Activated CD4-positive, alpha-beta T cell treated with anti-CD3 and anti-CD28 coated beads, Interleukin-2, amount 10 ng/mL, durations not matched to agents 24 days and 14 days (primary cell): ENCODE measurements around the gene DCP1A. TPM values are rescaled to one million over a fixed set of nuclear protein-coding genes. Genes with fewer than 3 reads are reported as not detected.
A peak's percentile ranks its signal among the peaks of the same experiment; 100 is the strongest.

ENCODE experiments used
- DNase-seq: peaks from one replicate; pipeline ENCODE4 v3.0.0; 2022
- H3K27ac Mint-ChIP-seq: one replicate; pipeline ENCODE4 v1.8.0; 2022; ENCODE audit warnings: mild to moderate bottlenecking, mixed read lengths
- H3K27me3 Mint-ChIP-seq: one replicate; pipeline ENCODE4 v1.8.0; 2022; ENCODE audit warnings: mixed read lengths
- H3K36me3 Mint-ChIP-seq: one replicate; pipeline ENCODE4 v1.8.0; 2022; ENCODE audit warnings: low read depth, mild to moderate bottlenecking, mixed read lengths
- H3K4me1 Mint-ChIP-seq: one replicate; pipeline ENCODE4 v1.8.0; 2021; ENCODE audit warnings: mixed read lengths
- H3K4me3 Mint-ChIP-seq: one replicate; pipeline ENCODE4 v1.8.0; 2022; ENCODE audit warnings: mild to moderate bottlenecking, moderate library complexity, mixed read lengths
- H3K9me3 Mint-ChIP-seq: one replicate; pipeline ENCODE4 v1.8.0; 2021; ENCODE audit warnings: mixed read lengths
- intact Hi-C: fragments of 100-400 bp; cut with micrococcal nuclease; formaldehyde crosslinking; loops from one replicate; pipeline ENCODE4 v1.15.1; 2023
- total RNA-seq: library from RNA; stranded (reverse); gene quantifications from 2 replicates; pipeline ENCODE4 v1.2.3, GENCODE V29; 2022

DCP1A gene
- total RNA-seq, 1 donor from 2014 or later: 42.1 TPM

GRCh38 chr3:53243165-53243564, 104.2 kb downstream of the DCP1A start:
- peaks cover 20% of the 10 kb centered on the region for H3K4me1 Mint-ChIP-seq

GRCh38 chr3:53242642-53243041, 104.7 kb downstream of the DCP1A start:
- no peak for DNase-seq
- H3K27ac Mint-ChIP-seq: no peak overlapping the region
- no peak overlapping the region for H3K4me3 Mint-ChIP-seq
- intact Hi-C loops: no loop called here
- no peaks in the 10 kb centered on the region for H3K27me3 Mint-ChIP-seq
- peaks cover 16% of the 10 kb centered on the region for H3K4me1 Mint-ChIP-seq
- peaks cover 43% of the 10 kb centered on the region for H3K36me3 Mint-ChIP-seq
- H3K9me3 Mint-ChIP-seq: no peaks in the 10 kb centered on the region

More at GRCh38 chr3:53243165-53243564, 104.2 kb downstream of the DCP1A start:
- Mint-ChIP-seq H3K36me3 (peaks cover 42% of the 10 kb centered on the region), H3K9me3 (no peaks in the 10 kb centered on the region), H3K27ac (no peak overlapping the region), H3K4me3 (no peak overlapping the region), H3K27me3 (no peaks in the 10 kb centered on the region)
- intact Hi-C loops: no loop called here
- DNase-seq: no peak

DNA sequence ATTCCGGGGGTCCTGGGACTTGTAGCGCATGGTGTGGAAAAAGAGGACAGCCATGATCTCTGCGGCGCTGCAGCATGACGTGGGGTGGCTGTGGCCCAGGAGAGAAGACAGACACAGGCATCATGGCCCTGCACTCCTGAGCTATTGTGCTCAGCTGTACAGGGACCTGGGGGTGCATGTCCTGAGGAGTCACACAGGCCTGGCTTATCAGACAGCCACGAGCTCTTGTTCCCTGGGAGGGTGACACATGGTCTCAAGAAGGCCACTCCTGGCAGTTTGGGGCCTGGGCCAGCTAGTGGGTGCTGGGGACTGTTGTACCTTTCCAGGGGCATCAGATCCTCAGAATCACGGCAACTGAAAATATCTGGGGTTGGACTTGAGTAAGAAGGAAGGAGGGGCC, 105.2 kb downstream of the DCP1A start:
- Mint-ChIP-seq H3K4me1 (peaks cover 15% of the 10 kb centered on the region), H3K27ac (no peak overlapping the region)

GRCh38 chr3:53240989-53241972, 106.1 kb downstream of the DCP1A start:
- Mint-ChIP-seq H3K36me3 (peaks cover 43% of the 10 kb centered on the region), H3K9me3 (no peaks in the 10 kb centered on the region), H3K4me1 (peaks cover 18% of the 10 kb centered on the region), H3K4me3 (no peak overlapping the region), H3K27ac (no peak overlapping the region), H3K27me3 (no peaks in the 10 kb centered on the region)
- intact Hi-C loops: no loop called here
- DNase-seq: no peak

More for the DNA sequence above, 105.2 kb downstream of the DCP1A start:
- H3K9me3 Mint-ChIP-seq: no peaks in the 10 kb centered on the region
- H3K27me3 Mint-ChIP-seq: no peaks in the 10 kb centered on the region
- H3K4me3 Mint-ChIP-seq: no peak overlapping the region
- peaks cover 42% of the 10 kb centered on the region for H3K36me3 Mint-ChIP-seq
- DNase-seq: no peak
- intact Hi-C loops: no loop called here

- Mint-ChIP-seq H3K4me1 (peaks cover 19% of the 10 kb centered on the region), H3K36me3 (peaks cover 45% of the 10 kb centered on the region), H3K27ac (peak overlapping the region; percentile 41), H3K4me3 (no peak overlapping the region), H3K9me3 (no peaks in the 10 kb centered on the region), H3K27me3 (no peaks in the 10 kb centered on the region)
- no peak for DNase-seq
- intact Hi-C loops: no loop called here
Observed at GRCh38 chr3:53239800-53240199, 107.5 kb downstream of the DCP1A start.

DNA sequence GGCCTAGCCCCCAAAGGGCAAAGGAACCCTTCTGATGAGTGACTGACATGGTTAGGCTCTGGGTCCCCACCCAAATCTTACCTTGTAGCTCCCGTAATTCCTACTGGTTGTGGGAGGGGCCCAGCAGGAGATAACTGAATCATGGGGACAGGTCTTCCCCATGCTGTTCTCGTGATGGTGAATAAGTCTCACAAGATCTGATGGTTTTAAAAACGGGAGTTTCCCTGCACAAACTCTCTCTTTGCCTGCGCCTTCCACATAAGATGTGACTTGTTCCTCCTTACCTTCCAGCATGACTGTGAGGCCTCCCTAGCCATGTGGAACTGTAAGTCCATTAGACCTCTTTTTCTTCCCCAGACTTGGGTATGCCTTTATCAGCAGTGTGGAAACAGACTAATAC, 108.5 kb downstream of the DCP1A start:
- no peak for DNase-seq
- H3K4me3 Mint-ChIP-seq: no peak overlapping the region
- peaks cover 17% of the 10 kb centered on the region for H3K4me1 Mint-ChIP-seq
- peak overlapping the region; percentile 45 for H3K27ac Mint-ChIP-seq
- H3K36me3 Mint-ChIP-seq: peaks cover 50% of the 10 kb centered on the region
- intact Hi-C loops: no loop called here
- H3K27me3 Mint-ChIP-seq: no peaks in the 10 kb centered on the region
- H3K9me3 Mint-ChIP-seq: no peaks in the 10 kb centered on the region

- intact Hi-C loops: no loop called here
- Mint-ChIP-seq H3K9me3 (no peaks in the 10 kb centered on the region), H3K4me1 (peaks cover 12% of the 10 kb centered on the region), H3K36me3 (peaks cover 53% of the 10 kb centered on the region), H3K27ac (no peak overlapping the region), H3K27me3 (no peaks in the 10 kb centered on the region), H3K4me3 (no peak overlapping the region)
- DNase-seq: no peak
Observed at GRCh38 chr3:53238051-53238850, 109.1 kb downstream of the DCP1A start.

DNA sequence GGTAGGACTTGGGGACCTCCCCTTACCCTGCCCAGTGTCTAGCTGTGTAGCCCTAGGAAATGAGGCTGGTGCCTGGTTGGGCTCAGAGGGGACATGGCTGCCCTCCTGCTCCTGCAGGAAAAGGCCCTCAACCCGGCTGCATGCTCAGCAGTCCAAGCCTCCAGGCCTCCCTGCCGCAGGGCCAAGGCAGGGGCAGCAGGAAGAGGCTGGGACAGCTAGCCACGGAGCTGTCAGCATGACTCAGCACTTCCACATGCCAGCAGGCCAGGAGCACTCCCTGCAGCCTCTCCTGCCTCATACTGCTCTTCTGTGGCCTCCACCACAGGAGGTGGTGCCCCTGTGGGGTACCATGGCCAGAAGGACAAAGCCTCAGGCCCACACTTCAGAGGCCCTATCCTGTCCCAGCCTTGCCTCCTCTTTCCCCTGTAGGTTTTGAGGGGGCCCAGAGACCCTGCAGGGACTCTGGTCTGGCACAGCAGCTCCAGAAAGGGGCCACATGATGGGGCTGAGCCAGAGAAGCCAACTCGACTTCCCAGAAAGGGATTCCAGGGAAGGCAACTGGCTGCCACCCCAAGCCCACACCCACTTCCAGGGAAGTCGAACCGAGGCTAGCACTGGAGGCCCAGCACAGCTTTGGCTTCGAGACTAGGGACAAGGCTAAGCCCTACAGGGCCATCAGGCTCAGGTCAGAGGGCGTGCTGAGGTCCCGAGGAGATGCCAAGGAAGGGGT, 111.1 kb downstream of the DCP1A start:
- H3K36me3 Mint-ChIP-seq: peaks cover 59% of the 10 kb centered on the region
- no peaks in the 10 kb centered on the region for H3K9me3 Mint-ChIP-seq
- no peak for DNase-seq
- H3K27ac Mint-ChIP-seq: peak overlapping the region; percentile 23
- intact Hi-C loops: no loop called here
- peaks cover 10% of the 10 kb centered on the region for H3K4me1 Mint-ChIP-seq
- H3K27me3 Mint-ChIP-seq: no peaks in the 10 kb centered on the region
- no peak overlapping the region for H3K4me3 Mint-ChIP-seq

DNA sequence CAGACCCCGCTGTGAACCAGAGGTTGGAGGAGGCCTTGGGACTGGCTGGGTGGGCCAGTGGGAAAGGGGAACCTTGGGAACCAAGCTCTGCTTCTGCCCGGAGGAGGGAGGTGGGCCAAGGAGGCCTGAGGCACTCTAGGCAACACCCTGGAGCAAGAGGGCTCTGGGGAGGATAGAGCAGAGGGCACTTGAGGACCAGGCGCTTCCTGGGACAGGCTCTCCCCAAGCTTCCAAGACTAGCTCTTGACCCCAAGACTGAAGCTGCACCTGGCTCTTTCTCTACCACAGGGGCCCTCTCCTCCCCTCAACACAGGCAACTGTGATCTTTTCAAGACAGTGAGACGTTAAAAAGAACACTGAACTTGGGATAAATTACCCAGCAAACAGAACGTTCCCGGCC, 111.8 kb downstream of the DCP1A start:
- Mint-ChIP-seq H3K4me1 (peaks cover 10% of the 10 kb centered on the region), H3K9me3 (no peaks in the 10 kb centered on the region), H3K4me3 (no peak overlapping the region), H3K36me3 (peaks cover 61% of the 10 kb centered on the region), H3K27me3 (no peaks in the 10 kb centered on the region), H3K27ac (peak overlapping the region; percentile 72)
- intact Hi-C loops: no loop called here
- DNase-seq: no peak

DNA sequence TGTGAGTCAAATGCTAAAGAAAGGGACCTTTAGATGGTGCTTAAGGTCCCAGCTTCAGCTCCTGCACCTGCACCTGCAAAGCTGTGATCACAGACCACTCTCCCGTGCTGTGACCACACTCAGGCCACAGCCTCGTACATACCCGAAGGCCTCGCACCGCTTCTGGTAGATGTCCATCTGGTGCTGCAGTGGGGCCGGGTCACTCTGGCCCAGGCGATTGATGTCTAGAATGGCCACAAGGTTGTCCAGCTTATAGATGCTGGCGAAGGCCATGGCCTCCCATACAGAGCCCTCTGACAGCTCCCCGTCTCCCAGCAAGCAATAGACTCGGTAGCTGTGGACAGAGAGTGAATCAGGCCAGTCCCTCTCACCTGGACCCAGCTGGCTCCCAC, 112.5 kb downstream of the DCP1A start:
- intact Hi-C loops: no loop called here
- Mint-ChIP-seq H3K9me3 (no peaks in the 10 kb centered on the region), H3K4me1 (peaks cover 10% of the 10 kb centered on the region), H3K27ac (no peak overlapping the region), H3K36me3 (peaks cover 58% of the 10 kb centered on the region), H3K4me3 (no peak overlapping the region), H3K27me3 (no peaks in the 10 kb centered on the region)
- no peak for DNase-seq

- Mint-ChIP-seq H3K36me3 (peaks cover 56% of the 10 kb centered on the region), H3K27me3 (no peaks in the 10 kb centered on the region), H3K4me1 (peaks cover 10% of the 10 kb centered on the region), H3K4me3 (no peak overlapping the region), H3K27ac (peak overlapping the region; percentile 53), H3K9me3 (no peaks in the 10 kb centered on the region)
- intact Hi-C loops: no loop called here
- no peak for DNase-seq
Observed at GRCh38 chr3:53234130-53234840, 113.1 kb downstream of the DCP1A start.
